ENCODE measurements around the gene DIO3. TPM values are rescaled to one million over a fixed set of nuclear protein-coding genes. Genes with fewer than 3 reads are reported as not detected.

DIO3 gene
- total and polyA plus RNA-seq, 2 donors from 2014 or later: 0.17 to 0.94 TPM

- no peaks in the 10 kb centered on the region for H3K4me1 ChIP-seq (ENCODE audit: control insufficient read depth in 2 of 3, insufficient read depth in 2 of 3, low read depth in 1 of 3, low read length in 3 of 3)
- no peak for FAIRE-seq
- no peak overlapping the region for H3K9ac ChIP-seq (ENCODE audit: low read length in 3 of 3)
- H3K36me3 ChIP-seq (ENCODE audit: control insufficient read depth in 2 of 3, insufficient read depth in 3 of 3, low read length in 3 of 3): no peaks in the 10 kb centered on the region
- peaks cover 29% of the 10 kb centered on the region for H3K27me3 ChIP-seq (ENCODE audit: control insufficient read depth, insufficient read depth, low read length)
- no peak overlapping the region for H3K27ac ChIP-seq (ENCODE audit: low read depth in 2 of 2, low read length in 2 of 2)
- intact Hi-C loops (cut with DNase I): no loop called here
- H3K4me3 ChIP-seq (ENCODE audit: low read length in 3 of 3): no peak overlapping the region
- TF ChIP-seq CTCF (IDR thresholded peaks at IDR 0.05; ENCODE audit: borderline replicate concordance, extremely low read depth, insufficient read depth): no peak
- DNase-seq: peak in 1 of 5 donors; percentile 54
- peaks cover 0 to 7% (median 1%) of the 10 kb centered on the region in 3 donors for H3K9me3 ChIP-seq (ENCODE audit: control insufficient read depth in 2 of 3, insufficient read depth in 1 of 3, low read length in 3 of 3)
Observed at GRCh38 chr14:101557811-101558738, 3.2 kb upstream of the DIO3 start.

- DNase-seq (peak in 1 of 5 donors; percentile 26), FAIRE-seq (no peak)
- Histone ChIP-seq H3K4me3 (ENCODE audit: low read length in 3 of 3) (no peak overlapping the region), H3K9ac (ENCODE audit: low read length in 3 of 3) (no peak overlapping the region), H3K36me3 (ENCODE audit: control insufficient read depth in 2 of 3, insufficient read depth in 3 of 3, low read length in 3 of 3) (no peaks in the 10 kb centered on the region), H3K27ac (ENCODE audit: low read depth in 2 of 2, low read length in 2 of 2) (no peak overlapping the region), H3K27me3 (ENCODE audit: control insufficient read depth, insufficient read depth, low read length) (peaks cover 32% of the 10 kb centered on the region), H3K9me3 (ENCODE audit: control insufficient read depth in 2 of 3, insufficient read depth in 1 of 3, low read length in 3 of 3) (peaks cover 0 to 7% (median 1%) of the 10 kb centered on the region in 3 donors), H3K4me1 (ENCODE audit: control insufficient read depth in 2 of 3, insufficient read depth in 2 of 3, low read depth in 1 of 3, low read length in 3 of 3) (no peaks in the 10 kb centered on the region)
- intact Hi-C loops (cut with DNase I): no loop called here
- no peak for TF ChIP-seq CTCF (IDR thresholded peaks at IDR 0.05; ENCODE audit: borderline replicate concordance, extremely low read depth, insufficient read depth)
Observed at GRCh38 chr14:101558739-101559240, 2.5 kb upstream of the DIO3 start.

GRCh38 chr14:101559250-101559623 is 2.1 kb upstream of the DIO3 start:
- no peaks in the 10 kb centered on the region for H3K36me3 ChIP-seq (ENCODE audit: control insufficient read depth in 2 of 3, insufficient read depth in 3 of 3, low read length in 3 of 3)
- H3K4me3 ChIP-seq (ENCODE audit: low read length in 3 of 3): no peak overlapping the region
- H3K27ac ChIP-seq (ENCODE audit: low read depth in 2 of 2, low read length in 2 of 2): no peak overlapping the region
- peaks cover 0 to 7% (median 1%) of the 10 kb centered on the region in 3 donors for H3K9me3 ChIP-seq (ENCODE audit: control insufficient read depth in 2 of 3, insufficient read depth in 1 of 3, low read length in 3 of 3)
- H3K27me3 ChIP-seq (ENCODE audit: control insufficient read depth, insufficient read depth, low read length): peaks cover 32% of the 10 kb centered on the region
- TF ChIP-seq CTCF (IDR thresholded peaks at IDR 0.05; ENCODE audit: borderline replicate concordance, extremely low read depth, insufficient read depth): no peak
- intact Hi-C loops (cut with DNase I): no loop called here
- no peaks in the 10 kb centered on the region for H3K4me1 ChIP-seq (ENCODE audit: control insufficient read depth in 2 of 3, insufficient read depth in 2 of 3, low read depth in 1 of 3, low read length in 3 of 3)
- H3K9ac ChIP-seq (ENCODE audit: low read length in 3 of 3): no peak overlapping the region
- DNase-seq: no peak
- no peak for FAIRE-seq
